DOHH2 (cell line): Measurements from ENCODE around the gene AIFM1.

Source experiments
- H3F3A ChIP-seq: fragments of 200-600 bp; sonication (generic), shearing (Covaris generic); 2 replicates; pipeline ENCODE4 v1.6.0; 2016; ENCODE audit warnings: antibody characterized with exemption, mild to moderate bottlenecking; ENCODE audit not compliant: control insufficient read depth, insufficient read depth
- H3K27ac ChIP-seq: fragments of 200-600 bp; sonication (generic); 2 replicates; pipeline ENCODE4 v1.5.1; 2014; ENCODE audit warnings: low read depth, mild to moderate bottlenecking, low read length, moderate library complexity
- H3K27me3 ChIP-seq: fragments of 200-600 bp; sonication (generic); 2 replicates; pipeline ENCODE4 v1.6.1; 2014; ENCODE audit warnings: mild to moderate bottlenecking, low read length, mixed read lengths; ENCODE audit not compliant: control insufficient read depth
- H3K36me3 ChIP-seq: fragments of 200-600 bp; sonication (generic); 2 replicates; pipeline ENCODE4 v1.6.1; 2014; ENCODE audit warnings: mild to moderate bottlenecking, low read length, moderate library complexity, mixed read lengths; ENCODE audit not compliant: control insufficient read depth
- H3K4me1 ChIP-seq: fragments of 200-600 bp; sonication (generic); 2 replicates; pipeline ENCODE4 v1.6.1; 2014; ENCODE audit warnings: mild to moderate bottlenecking, low read length, mixed read lengths; ENCODE audit not compliant: control insufficient read depth
- H3K4me2 ChIP-seq: fragments of 200-600 bp; sonication (generic); 2 replicates; pipeline ENCODE4 v1.6.0; 2014; ENCODE audit warnings: mild to moderate bottlenecking, low read length, moderate library complexity
- H3K4me3 ChIP-seq: fragments of 200-600 bp; sonication (generic); 2 replicates; pipeline ENCODE4 v1.5.1; 2014; ENCODE audit warnings: mild to moderate bottlenecking, low read length, mixed read lengths
- H3K79me2 ChIP-seq: fragments of 200-600 bp; sonication (generic); 2 replicates; pipeline ENCODE4 v1.6.1; 2014; ENCODE audit warnings: mild to moderate bottlenecking, low read length, mixed read lengths; ENCODE audit not compliant: control insufficient read depth
- H3K9me2 ChIP-seq: fragments of 200-600 bp; sonication (generic); replicated peaks from 2 replicates; pipeline ENCODE4 v1.6.1; 2014; ENCODE audit warnings: mild to moderate bottlenecking, low read length, mixed read lengths; ENCODE audit not compliant: control insufficient read depth
- H3K9me3 ChIP-seq: fragments of 200-600 bp; sonication (generic); 2 replicates; pipeline ENCODE4 v1.6.1; 2014; ENCODE audit warnings: antibody characterized with exemption, low read length, mixed read lengths; ENCODE audit not compliant: control insufficient read depth, insufficient read depth
- H4K20me1 ChIP-seq: fragments of 200-600 bp; sonication (generic); 2 replicates; pipeline ENCODE4 v1.6.0; 2014; ENCODE audit warnings: low read depth, mild to moderate bottlenecking, antibody characterized with exemption, low read length, moderate library complexity; ENCODE audit not compliant: control insufficient read depth, insufficient read depth
- CTCF ChIP-seq: fragments of 200-600 bp; sonication (generic); IDR thresholded peaks from one replicate; pipeline ENCODE4 v1.5.1; 2014; ENCODE audit warnings: antibody characterized with exemption, mild to moderate bottlenecking, low read depth, low read length; ENCODE audit not compliant: poor library complexity, severe bottlenecking
- EZH2phosphoT487 ChIP-seq: fragments of 200-600 bp; sonication (generic); IDR thresholded peaks from 2 replicates; pipeline ENCODE4 v1.6.1; 2017; ENCODE audit warnings: borderline replicate concordance, mild to moderate bottlenecking, antibody characterized with exemption, low read length, moderate library complexity, mixed read lengths

The AIFM1 gene

GRCh38 chrX:130098210-130098552 lies 67.5 kb downstream of the AIFM1 start:
- H3K36me3 ChIP-seq: no peaks in the 10 kb centered on the region
- H3K9me2 ChIP-seq: no peaks in the 10 kb centered on the region
- H3K27me3 ChIP-seq: no peaks in the 10 kb centered on the region
- peaks cover 87% of the 10 kb centered on the region for H3K79me2 ChIP-seq
- no peak overlapping the region for H3K4me2 ChIP-seq
- H4K20me1 ChIP-seq: no peaks in the 10 kb centered on the region
- no peak overlapping the region for H3K27ac ChIP-seq
- TF ChIP-seq CTCF: no peak
- TF ChIP-seq EZH2phosphoT487: no peak
- H3K4me3 ChIP-seq: no peak overlapping the region
- peaks cover 8% of the 10 kb centered on the region for H3K4me1 ChIP-seq
- H3F3A ChIP-seq: no peaks in the 10 kb centered on the region
- H3K9me3 ChIP-seq: no peaks in the 10 kb centered on the region

- TF ChIP-seq EZH2phosphoT487 (no peak), CTCF (no peak)
- Histone ChIP-seq H3K27me3 (no peaks in the 10 kb centered on the region), H3K79me2 (peaks cover 85% of the 10 kb centered on the region), H3K27ac (no peak overlapping the region), H4K20me1 (no peaks in the 10 kb centered on the region), H3K9me3 (no peaks in the 10 kb centered on the region), H3K36me3 (no peaks in the 10 kb centered on the region), H3K9me2 (no peaks in the 10 kb centered on the region), H3K4me2 (no peak overlapping the region), H3K4me3 (no peak overlapping the region), H3K4me1 (peaks cover 11% of the 10 kb centered on the region), H3F3A (no peaks in the 10 kb centered on the region)
Observed at GRCh38 chrX:130097507-130098209, 68.0 kb downstream of the AIFM1 start.

GRCh38 chrX:130095249-130096030 lies 70.2 kb downstream of the AIFM1 start:
- no peaks in the 10 kb centered on the region for H4K20me1 ChIP-seq
- H3K4me2 ChIP-seq: no peak overlapping the region

More at GRCh38 chrX:130095249-130096030, 70.2 kb downstream of the AIFM1 start:
- Histone ChIP-seq H3K79me2 (peaks cover 82% of the 10 kb centered on the region), H3K27me3 (no peaks in the 10 kb centered on the region), H3K9me3 (no peaks in the 10 kb centered on the region), H3K9me2 (no peaks in the 10 kb centered on the region), H3K27ac (no peak overlapping the region), H3F3A (no peaks in the 10 kb centered on the region), H3K36me3 (no peaks in the 10 kb centered on the region), H3K4me1 (peaks cover 30% of the 10 kb centered on the region), H3K4me3 (no peak overlapping the region)
- TF ChIP-seq CTCF (no peak), EZH2phosphoT487 (no peak)
